SK-N-SH (cell line): ENCODE data around the gene TMEM269. TPM values are rescaled to one million over a fixed set of nuclear protein-coding genes. Genes with fewer than 3 reads are reported as not detected.

Experiments
- CTCF ChIA-PET: fragments of 300-600, 350-600 bp; formaldehyde crosslinking; extraction: SDS; loops from one replicate; lab custom pipeline; 2021; lab: Yijun Ruan, JAX
- POLR2A ChIA-PET: fragments of 350-600 bp; sonication (Branson Sonifier 250); formaldehyde crosslinking; extraction: SDS; loops from one replicate; lab custom pipeline; 2020; ENCODE audit warnings: antibody characterized with exemption, inconsistent platforms; lab: Yijun Ruan, JAX
- DNase-seq: peaks from one replicate; pipeline ENCODE4 v3.0.0; 2012
- H2AFZ ChIP-seq: fragments of 200-600 bp; sonication (generic); 2 replicates; pipeline ENCODE4 v1.8.1; 2016; ENCODE audit warnings: antibody characterized with exemption, mild to moderate bottlenecking, low read depth
- H3F3A ChIP-seq: fragments of 200-600 bp; sonication (generic); replicated peaks from 2 replicates; pipeline ENCODE3; 2016; ENCODE audit warnings: antibody characterized with exemption, mild to moderate bottlenecking; ENCODE audit not compliant: insufficient read depth
- H3K27ac ChIP-seq, 2 experiments: fragments of 200-500 bp in 1 of 2; fragments of 200-600 bp in 1 of 2; sonication (Bioruptor generic) in 1 of 2; sonication (generic), shearing (Covaris generic) in 1 of 2; 2 replicates each; pipeline versions ENCODE4 v1.5.1 to v1.6.1; 2014 to 2016; ENCODE audit warnings: low read depth in 2 of 2, inconsistent platforms in 1 of 2, low read length in 1 of 2, mild to moderate bottlenecking in 1 of 2, mixed read lengths in 1 of 2
- H3K27me3 ChIP-seq: fragments of 200-600 bp; sonication (generic), shearing (Covaris generic); 2 replicates; pipeline ENCODE4 v1.6.1; 2016; ENCODE audit warnings: mixed run types; ENCODE audit not compliant: insufficient read depth
- H3K36me3 ChIP-seq, 2 experiments: fragments of 200-500 bp in 1 of 2; fragments of 200-600 bp in 1 of 2; sonication (Bioruptor generic) in 1 of 2; sonication (generic) in 1 of 2; replicated peaks in 1 of 2; 2 replicates each; pipeline versions ENCODE3 to v1.5.1; 2014 to 2016; ENCODE audit warnings: low read length in 1 of 2, mild to moderate bottlenecking in 1 of 2; ENCODE audit not compliant: insufficient read depth in 2 of 2, control insufficient read depth in 1 of 2
- H3K4me1 ChIP-seq, 2 experiments: fragments of 200-500 bp in 1 of 2; fragments of 200-600 bp in 1 of 2; sonication (Bioruptor generic) in 1 of 2; sonication (generic), shearing (Covaris generic) in 1 of 2; 2 replicates each; pipeline versions ENCODE4 v1.5.1 to v1.6.1; 2014 to 2016; ENCODE audit warnings: low read depth in 1 of 2, low read length in 1 of 2, mixed run types in 1 of 2; ENCODE audit not compliant: insufficient read depth in 2 of 2, control insufficient read depth in 1 of 2
- H3K4me2 ChIP-seq: fragments of 200-600 bp; sonication (generic), shearing (Covaris generic); 2 replicates; pipeline ENCODE4 v1.6.1; 2017; ENCODE audit warnings: mixed run types
- H3K4me3 ChIP-seq, 2 experiments: fragments of 200-500 bp in 1 of 2; fragments of 200-600 bp in 1 of 2; sonication (Bioruptor generic) in 1 of 2; sonication (generic), shearing (Covaris generic) in 1 of 2; 2 replicates each; pipeline versions ENCODE4 v1.5.1 to v1.8.1; 2014 to 2016; ENCODE audit warnings: low read depth in 2 of 2, inconsistent platforms in 1 of 2, low read length in 1 of 2, mild to moderate bottlenecking in 1 of 2, mixed read lengths in 1 of 2, moderate library complexity in 1 of 2
- H3K79me2 ChIP-seq: fragments of 200-600 bp; sonication (generic); 2 replicates; pipeline ENCODE4 v1.8.1; 2017; ENCODE audit warnings: mild to moderate bottlenecking; ENCODE audit not compliant: insufficient read depth
- H3K9ac ChIP-seq: fragments of 200-600 bp; sonication (generic); 2 replicates; pipeline ENCODE4 v1.6.1; 2017; ENCODE audit warnings: mixed run types
- H3K9me2 ChIP-seq: fragments of 200-600 bp; sonication (generic); 2 replicates; pipeline ENCODE4 v1.6.1; 2017; ENCODE audit warnings: mixed run types
- H3K9me3 ChIP-seq: fragments of 200-600 bp; sonication (generic); 2 replicates; pipeline ENCODE4 v1.6.1; 2017; ENCODE audit warnings: mixed run types, mild to moderate bottlenecking, moderate library complexity
- H4K20me1 ChIP-seq: fragments of 200-600 bp; sonication (generic); 2 replicates; pipeline ENCODE4 v1.6.1; 2017; ENCODE audit warnings: mild to moderate bottlenecking, mixed run types; ENCODE audit not compliant: insufficient read depth
- EP300 ChIP-seq, 2 experiments: IDR thresholded peaks; 2 replicates each; pipeline versions ENCODE4 v1.4.0 to v1.6.1; 2012; ENCODE audit warnings: borderline replicate concordance in 1 of 2, low read depth in 1 of 2, low read length in 1 of 2
- EZH2phosphoT487 ChIP-seq: fragments of 200-600 bp; sonication (generic); IDR thresholded peaks from 2 replicates; pipeline ENCODE4 v1.6.1; 2017; ENCODE audit warnings: low read depth, mixed run types, mild to moderate bottlenecking, antibody characterized with exemption, moderate library complexity, borderline replicate concordance
- FOSL2 ChIP-seq: IDR thresholded peaks from 2 replicates; pipeline ENCODE4 v1.4.0; 2012; ENCODE audit warnings: low read depth, mild to moderate bottlenecking, moderate library complexity, borderline replicate concordance
- FOXJ3 ChIP-seq: sonication (generic); formaldehyde crosslinking; IDR thresholded peaks from 2 replicates; pipeline ENCODE4 v1.5.1; 2020; ENCODE audit warnings: mild to moderate bottlenecking, missing genetic modification reagents
- FOXM1 ChIP-seq: IDR thresholded peaks from 2 replicates; pipeline ENCODE4 v1.4.0; 2012; ENCODE audit warnings: low read depth, mild to moderate bottlenecking
- GATA2 ChIP-seq: sonication (generic); formaldehyde crosslinking; IDR thresholded peaks from 2 replicates; pipeline ENCODE4 v1.5.0; 2020; ENCODE audit warnings: mild to moderate bottlenecking, missing genetic modification reagents
- JUND ChIP-seq: IDR thresholded peaks from 2 replicates; pipeline ENCODE4 v1.4.0; 2012
- MEF2A ChIP-seq: IDR thresholded peaks from 2 replicates; pipeline ENCODE4 v1.4.0; 2012; ENCODE audit warnings: low read depth, borderline replicate concordance
- MXI1 ChIP-seq: IDR thresholded peaks from 2 replicates; pipeline ENCODE4 v1.6.1; 2012; ENCODE audit warnings: mild to moderate bottlenecking, low read depth, low read length, improper control_type of control experiment
- NFIC ChIP-seq: IDR thresholded peaks from 2 replicates; pipeline ENCODE4 v1.4.0; 2012; ENCODE audit warnings: borderline replicate concordance
- NRF1 ChIP-seq: IDR thresholded peaks from 2 replicates; pipeline ENCODE4 v1.6.1; 2012; ENCODE audit warnings: low read depth, mild to moderate bottlenecking, low read length
- RCOR1 ChIP-seq: fragments of 150-350 bp; IDR thresholded peaks from 2 replicates; pipeline ENCODE4 v1.6.1; 2017; ENCODE audit warnings: antibody characterized with exemption, low read length
- RFX5 ChIP-seq: IDR thresholded peaks from 2 replicates; pipeline ENCODE4 v1.6.1; 2012; ENCODE audit warnings: mild to moderate bottlenecking, improper control_type of control experiment, low read length
- SIN3A ChIP-seq: IDR thresholded peaks from 2 replicates; pipeline ENCODE4 v1.6.1; 2012; ENCODE audit warnings: low read depth, mild to moderate bottlenecking, low read length, moderate library complexity, borderline replicate concordance
- TEAD4 ChIP-seq: IDR thresholded peaks from 2 replicates; pipeline ENCODE4 v1.4.0; 2012; ENCODE audit warnings: mild to moderate bottlenecking, borderline replicate concordance; ENCODE audit not compliant: insufficient read depth
- YY1 ChIP-seq: IDR thresholded peaks from 2 replicates; pipeline ENCODE4 v1.4.0; 2012; ENCODE audit warnings: low read depth, mild to moderate bottlenecking
- polyA plus RNA-seq, 3 experiments: library from polyadenylated mRNA; depleted of rRNA; stranded (reverse); fragments of >200 nt; gene quantifications; 2 replicates each; pipeline ENCODE4 v1.2.3, GENCODE V29; 2012
- TF ChIP-seq, protein P1 (sequence below): IDR thresholded peaks from 2 replicates; pipeline ENCODE4 v1.4.0; 2012; ENCODE audit warnings: low read depth, borderline replicate concordance
- TF ChIP-seq, protein P2 (sequence below): IDR thresholded peaks from 2 replicates; pipeline ENCODE4; 2012
- TF ChIP-seq, protein P3 (sequence below): fragments of 150-350 bp; IDR thresholded peaks from 2 replicates; pipeline ENCODE4 v1.6.1; 2017; ENCODE audit warnings: antibody characterized with exemption, low read length, low read depth, borderline replicate concordance
- TF ChIP-seq, protein P4 (sequence below): fragments of 200-600 bp; sonication (generic); IDR thresholded peaks from 2 replicates; pipeline ENCODE4 v1.6.1; 2017; ENCODE audit warnings: antibody characterized with exemption, mild to moderate bottlenecking, moderate library complexity

The TMEM269 gene
- polyA plus RNA-seq, 1 of the 3 experiments (the other 2 are of a cell fraction) = 0.05 TPM

DNA sequence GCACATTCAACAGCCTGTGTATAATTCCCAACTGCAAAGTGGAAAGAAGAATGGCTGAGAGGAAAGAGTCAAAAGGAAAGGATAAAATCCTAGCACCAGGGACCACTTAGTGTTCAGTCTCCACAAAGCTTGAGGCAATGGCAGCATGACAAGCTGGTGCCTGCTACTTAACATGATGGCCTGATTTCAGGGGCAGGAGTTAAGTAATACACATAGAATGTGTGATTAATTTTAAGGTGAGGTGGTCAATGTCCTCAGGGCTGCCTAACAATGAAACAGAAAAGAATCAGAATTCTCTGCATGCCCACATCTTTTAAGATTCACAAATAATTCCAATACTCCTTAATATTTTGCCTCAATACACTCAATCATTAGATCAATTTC lies 26.9 kb upstream of the TMEM269 start:
- Histone ChIP-seq H3K9ac (no peak overlapping the region), H3K4me3 (no peak overlapping the region), H4K20me1 (no peaks in the 10 kb centered on the region), H3K36me3 (peaks cover 59 to 70% of the 10 kb centered on the region in 2 experiments), H3K27ac (peak overlapping the region in 1 of 2 experiments; percentile 0; a peak in 1 of 4 replicates), H2AFZ (no peak overlapping the region), H3F3A (peaks cover 8% of the 10 kb centered on the region), H3K9me2 (no peaks in the 10 kb centered on the region), H3K4me2 (no peak overlapping the region), H3K79me2 (peaks cover 10% of the 10 kb centered on the region), H3K27me3 (no peaks in the 10 kb centered on the region), H3K9me3 (no peaks in the 10 kb centered on the region), H3K4me1 (no peaks in the 10 kb centered on the region; a peak in 1 of 4 replicates)
- CTCF ChIA-PET = interaction anchor here (0.7 to 2.9 kb wide), 18 partner anchors 8 to 609 kb away, joined by 3 to 17 read pairs (median 5); partner anchors contain the start of gene YBX1
- POLR2A ChIA-PET = no interaction called here
- TF ChIP-seq FOXM1 = no peak
- TF ChIP-seq SIN3A = no peak
- TF ChIP-seq, protein P1, sequence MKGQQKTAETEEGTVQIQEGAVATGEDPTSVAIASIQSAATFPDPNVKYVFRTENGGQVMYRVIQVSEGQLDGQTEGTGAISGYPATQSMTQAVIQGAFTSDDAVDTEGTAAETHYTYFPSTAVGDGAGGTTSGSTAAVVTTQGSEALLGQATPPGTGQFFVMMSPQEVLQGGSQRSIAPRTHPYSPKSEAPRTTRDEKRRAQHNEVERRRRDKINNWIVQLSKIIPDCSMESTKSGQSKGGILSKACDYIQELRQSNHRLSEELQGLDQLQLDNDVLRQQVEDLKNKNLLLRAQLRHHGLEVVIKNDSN = no peak
- no peak for TF ChIP-seq NFIC
- no peak for TF ChIP-seq RCOR1
- TF ChIP-seq MXI1 = no peak
- TF ChIP-seq, protein P2, sequence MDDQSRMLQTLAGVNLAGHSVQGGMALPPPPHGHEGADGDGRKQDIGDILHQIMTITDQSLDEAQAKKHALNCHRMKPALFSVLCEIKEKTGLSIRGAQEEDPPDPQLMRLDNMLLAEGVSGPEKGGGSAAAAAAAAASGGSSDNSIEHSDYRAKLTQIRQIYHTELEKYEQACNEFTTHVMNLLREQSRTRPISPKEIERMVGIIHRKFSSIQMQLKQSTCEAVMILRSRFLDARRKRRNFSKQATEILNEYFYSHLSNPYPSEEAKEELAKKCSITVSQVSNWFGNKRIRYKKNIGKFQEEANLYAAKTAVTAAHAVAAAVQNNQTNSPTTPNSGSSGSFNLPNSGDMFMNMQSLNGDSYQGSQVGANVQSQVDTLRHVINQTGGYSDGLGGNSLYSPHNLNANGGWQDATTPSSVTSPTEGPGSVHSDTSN = no peak
- TF ChIP-seq FOSL2 = no peak
- no peak for TF ChIP-seq EP300 (IDR thresholded peaks at IDR 0.05; ENCODE audit: borderline replicate concordance in 1 of 2, low read depth in 1 of 2, low read length in 1 of 2)
- TF ChIP-seq YY1 = no peak
- no peak for TF ChIP-seq NRF1
- TF ChIP-seq GATA2 (CRISPR knock-in tag) = no peak
- no peak for TF ChIP-seq MEF2A
- TF ChIP-seq JUND = no peak
- TF ChIP-seq TEAD4 = no peak
- no peak for TF ChIP-seq RFX5
- TF ChIP-seq, protein P3, sequence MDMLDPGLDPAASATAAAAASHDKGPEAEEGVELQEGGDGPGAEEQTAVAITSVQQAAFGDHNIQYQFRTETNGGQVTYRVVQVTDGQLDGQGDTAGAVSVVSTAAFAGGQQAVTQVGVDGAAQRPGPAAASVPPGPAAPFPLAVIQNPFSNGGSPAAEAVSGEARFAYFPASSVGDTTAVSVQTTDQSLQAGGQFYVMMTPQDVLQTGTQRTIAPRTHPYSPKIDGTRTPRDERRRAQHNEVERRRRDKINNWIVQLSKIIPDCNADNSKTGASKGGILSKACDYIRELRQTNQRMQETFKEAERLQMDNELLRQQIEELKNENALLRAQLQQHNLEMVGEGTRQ = no peak
- TF ChIP-seq EZH2phosphoT487 = no peak
- TF ChIP-seq FOXJ3 (CRISPR knock-in tag) = no peak
- TF ChIP-seq, protein P4, sequence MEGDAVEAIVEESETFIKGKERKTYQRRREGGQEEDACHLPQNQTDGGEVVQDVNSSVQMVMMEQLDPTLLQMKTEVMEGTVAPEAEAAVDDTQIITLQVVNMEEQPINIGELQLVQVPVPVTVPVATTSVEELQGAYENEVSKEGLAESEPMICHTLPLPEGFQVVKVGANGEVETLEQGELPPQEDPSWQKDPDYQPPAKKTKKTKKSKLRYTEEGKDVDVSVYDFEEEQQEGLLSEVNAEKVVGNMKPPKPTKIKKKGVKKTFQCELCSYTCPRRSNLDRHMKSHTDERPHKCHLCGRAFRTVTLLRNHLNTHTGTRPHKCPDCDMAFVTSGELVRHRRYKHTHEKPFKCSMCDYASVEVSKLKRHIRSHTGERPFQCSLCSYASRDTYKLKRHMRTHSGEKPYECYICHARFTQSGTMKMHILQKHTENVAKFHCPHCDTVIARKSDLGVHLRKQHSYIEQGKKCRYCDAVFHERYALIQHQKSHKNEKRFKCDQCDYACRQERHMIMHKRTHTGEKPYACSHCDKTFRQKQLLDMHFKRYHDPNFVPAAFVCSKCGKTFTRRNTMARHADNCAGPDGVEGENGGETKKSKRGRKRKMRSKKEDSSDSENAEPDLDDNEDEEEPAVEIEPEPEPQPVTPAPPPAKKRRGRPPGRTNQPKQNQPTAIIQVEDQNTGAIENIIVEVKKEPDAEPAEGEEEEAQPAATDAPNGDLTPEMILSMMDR = no peak
- DNase-seq = no peak
